Measurements from ENCODE around the gene OPRM1. TPM values are rescaled to one million over a fixed set of nuclear protein-coding genes. Genes with fewer than 3 reads are reported as not detected.

The OPRM1 gene
- total and polyA plus RNA-seq, 2 donors from 2014 or later = not detected

DNA sequence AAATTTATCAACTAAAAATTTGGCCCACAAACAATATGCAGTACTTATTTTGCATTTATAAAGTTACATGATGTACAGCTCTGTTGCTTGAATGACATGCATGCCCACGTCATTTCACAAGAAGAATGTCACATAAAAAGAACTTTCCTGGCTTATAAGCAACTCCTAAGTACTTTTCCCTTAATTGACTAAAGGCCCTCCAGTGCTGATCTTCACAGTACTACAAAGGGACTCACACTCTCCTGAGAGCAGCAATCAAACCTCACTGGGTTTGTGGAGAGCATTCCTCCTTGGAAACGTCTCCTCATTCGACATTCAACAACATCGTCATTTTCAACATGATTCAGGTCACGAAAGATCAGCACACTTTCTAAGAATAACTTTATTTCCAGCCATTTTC lies 206.5 kb downstream of the OPRM1 start:
- FAIRE-seq (no peak), DNase-seq (no peak)
- intact Hi-C loops (cut with DNase I) = no loop called here
- Histone ChIP-seq H3K9ac (ENCODE audit: low read length in 3 of 3) (no peak overlapping the region), H3K27me3 (ENCODE audit: control insufficient read depth, insufficient read depth, low read length) (no peaks in the 10 kb centered on the region), H3K4me3 (ENCODE audit: low read length in 3 of 3) (no peak overlapping the region), H3K9me3 (ENCODE audit: control insufficient read depth in 2 of 3, insufficient read depth in 1 of 3, low read length in 3 of 3) (no peaks in the 10 kb centered on the region), H3K36me3 (ENCODE audit: control insufficient read depth in 2 of 3, insufficient read depth in 3 of 3, low read length in 3 of 3) (no peaks in the 10 kb centered on the region), H3K4me1 (ENCODE audit: control insufficient read depth in 2 of 3, insufficient read depth in 2 of 3, low read depth in 1 of 3, low read length in 3 of 3) (peaks cover 0 to 9% (median 0%) of the 10 kb centered on the region in 3 donors), H3K27ac (ENCODE audit: low read depth in 2 of 2, low read length in 2 of 2) (no peak overlapping the region)
- TF ChIP-seq CTCF (IDR thresholded peaks at IDR 0.05; ENCODE audit: borderline replicate concordance, extremely low read depth, insufficient read depth) = no peak

DNA sequence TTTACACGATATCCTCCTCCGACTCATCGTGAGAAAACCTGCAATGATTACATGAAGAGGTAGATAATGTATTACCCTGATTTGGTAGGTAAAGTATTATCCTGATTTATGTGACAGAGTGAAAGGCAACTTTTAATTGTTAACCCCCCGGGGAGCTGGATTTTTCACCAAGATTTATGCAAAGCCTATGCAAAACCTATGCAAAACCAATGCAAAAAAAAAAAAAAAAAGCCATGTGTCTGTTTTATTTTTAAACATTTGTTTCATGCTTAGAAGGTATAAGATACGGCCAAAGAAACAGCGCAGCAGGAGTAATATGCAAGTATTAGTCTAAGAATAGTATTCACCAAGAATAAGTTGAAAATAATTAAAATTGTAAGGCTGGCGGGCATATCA lies 207.7 kb downstream of the OPRM1 start:
- Histone ChIP-seq H3K27ac (ENCODE audit: low read depth in 2 of 2, low read length in 2 of 2) (no peak overlapping the region), H3K4me1 (ENCODE audit: control insufficient read depth in 2 of 3, insufficient read depth in 2 of 3, low read depth in 1 of 3, low read length in 3 of 3) (peaks cover 0 to 9% (median 0%) of the 10 kb centered on the region in 3 donors), H3K36me3 (ENCODE audit: control insufficient read depth in 2 of 3, insufficient read depth in 3 of 3, low read length in 3 of 3) (no peaks in the 10 kb centered on the region), H3K9ac (ENCODE audit: low read length in 3 of 3) (peak overlapping the region in 1 of 3 donors; percentile 48), H3K4me3 (ENCODE audit: low read length in 3 of 3) (peak overlapping the region; percentile 50 to 64 (median 55)), H3K9me3 (ENCODE audit: control insufficient read depth in 2 of 3, insufficient read depth in 1 of 3, low read length in 3 of 3) (no peaks in the 10 kb centered on the region), H3K27me3 (ENCODE audit: control insufficient read depth, insufficient read depth, low read length) (no peaks in the 10 kb centered on the region)
- no peak for TF ChIP-seq CTCF (IDR thresholded peaks at IDR 0.05; ENCODE audit: borderline replicate concordance, extremely low read depth, insufficient read depth)
- DNase-seq = no peak
- intact Hi-C loops (cut with DNase I) = no loop called here
- no peak for FAIRE-seq

DNA sequence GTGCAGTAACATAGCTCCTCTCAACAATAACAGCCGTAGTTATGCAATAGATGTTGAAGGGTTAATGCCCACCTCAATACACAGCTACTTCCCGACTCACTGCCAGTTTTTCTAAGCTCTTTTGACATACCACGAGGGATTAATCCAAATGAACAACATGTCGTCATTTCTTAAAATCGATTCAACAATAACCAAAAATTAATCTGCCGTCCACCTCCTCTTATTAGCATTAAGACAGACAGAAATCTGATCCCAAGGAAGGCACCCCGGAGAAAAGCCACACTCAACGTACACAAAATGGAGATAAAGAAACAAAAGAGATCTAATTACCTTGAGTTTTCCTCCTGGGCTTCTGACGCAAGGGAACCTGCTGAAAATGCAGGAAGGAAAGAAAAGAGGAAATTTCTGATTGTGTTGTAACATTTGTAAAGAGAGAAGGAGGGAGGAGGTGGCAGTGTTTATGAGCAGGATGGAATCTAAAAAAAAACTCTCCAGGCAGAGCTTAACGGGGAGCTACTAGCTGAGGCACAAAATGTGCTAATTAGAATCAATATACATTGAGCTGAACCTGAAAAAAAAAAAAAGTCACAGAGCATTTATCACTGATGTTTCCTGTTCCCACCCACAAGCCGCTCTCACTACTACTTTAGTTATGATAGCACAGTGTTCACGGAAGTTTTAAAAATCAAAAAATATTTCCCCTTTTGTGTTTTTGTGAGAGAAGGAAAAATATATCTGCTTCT lies 208.2 kb downstream of the OPRM1 start:
- no peak for FAIRE-seq

More for the DNA sequence above, 208.2 kb downstream of the OPRM1 start:
- Histone ChIP-seq H3K27me3 (ENCODE audit: control insufficient read depth, insufficient read depth, low read length) (no peaks in the 10 kb centered on the region), H3K27ac (ENCODE audit: low read depth in 2 of 2, low read length in 2 of 2) (no peak overlapping the region), H3K9ac (ENCODE audit: low read length in 3 of 3) (peak overlapping the region in 1 of 3 donors; percentile 48), H3K36me3 (ENCODE audit: control insufficient read depth in 2 of 3, insufficient read depth in 3 of 3, low read length in 3 of 3) (no peaks in the 10 kb centered on the region), H3K4me1 (ENCODE audit: control insufficient read depth in 2 of 3, insufficient read depth in 2 of 3, low read depth in 1 of 3, low read length in 3 of 3) (peaks cover 0 to 9% (median 0%) of the 10 kb centered on the region in 3 donors), H3K4me3 (ENCODE audit: low read length in 3 of 3) (peak overlapping the region; percentile 50 to 64 (median 55)), H3K9me3 (ENCODE audit: control insufficient read depth in 2 of 3, insufficient read depth in 1 of 3, low read length in 3 of 3) (no peaks in the 10 kb centered on the region)
- intact Hi-C loops (cut with DNase I) = no loop called here
- peak in 2 of 5 donors; percentile 44 to 54 for DNase-seq
- no peak for TF ChIP-seq CTCF (IDR thresholded peaks at IDR 0.05; ENCODE audit: borderline replicate concordance, extremely low read depth, insufficient read depth)
